K562 (cell line): ENCODE results near the gene SPEF1. TPM values are rescaled to one million over a fixed set of nuclear protein-coding genes. Genes with fewer than 3 reads are reported as not detected.

Source experiments
- ARID3B ChIP-seq: fragments of 250-450 bp; sonication (Bioruptor Pico); IDR thresholded peaks from 2 replicates; pipeline ENCODE4 v1.4.0; 2020; ENCODE audit warnings: borderline replicate concordance
- CBX3 ChIP-seq, 2 experiments: IDR thresholded peaks; 1 replicate in 1 of 2; 2 replicates in 1 of 2; pipeline ENCODE4 v1.6.1; 2012; ENCODE audit warnings: inconsistent platforms in 2 of 2, low read length in 2 of 2, borderline replicate concordance in 1 of 2, control low read depth in 1 of 2
- CBX8 ChIP-seq: fragments of 200-600 bp; sonication (generic); IDR thresholded peaks from 2 replicates; pipeline ENCODE4 v1.6.1; 2012; ENCODE audit warnings: borderline replicate concordance, mixed run types, low read depth, mild to moderate bottlenecking, moderate library complexity, mixed read lengths, low read length, control low read depth, inconsistent platforms; ENCODE audit not compliant: poor library complexity, severe bottlenecking; ENCODE audit errors: extremely low read depth
- DPF2 ChIP-seq: fragments of 450-650 bp; IDR thresholded peaks from 2 replicates; pipeline ENCODE4 v1.6.1; 2016
- GATAD2B ChIP-seq: fragments of 450-650 bp; IDR thresholded peaks from 2 replicates; pipeline ENCODE4 v1.6.1; 2017; ENCODE audit warnings: mild to moderate bottlenecking, borderline replicate concordance
- ILK ChIP-seq: fragments of 450-650 bp; IDR thresholded peaks from 2 replicates; pipeline ENCODE4 v1.6.1; 2016; ENCODE audit warnings: missing genetic modification characterization, low read depth, mild to moderate bottlenecking, missing compliant biosample characterization, moderate library complexity, borderline replicate concordance
- MXD1 ChIP-seq: fragments of 250-450 bp; sonication (Bioruptor Pico); IDR thresholded peaks from 2 replicates; pipeline ENCODE4 v1.8.0; 2021; ENCODE audit warnings: borderline replicate concordance, mild to moderate bottlenecking, moderate library complexity; ENCODE audit not compliant: poor library complexity, severe bottlenecking
- NR1H2 ChIP-seq: sonication (generic); formaldehyde crosslinking; IDR thresholded peaks from 2 replicates; pipeline ENCODE4 v1.4.0; 2020; ENCODE audit warnings: mild to moderate bottlenecking, missing genetic modification reagents
- OTX1 ChIP-seq: fragments of 450-650 bp; formaldehyde crosslinking; IDR thresholded peaks from 2 replicates; pipeline ENCODE4 v1.4.0; 2022; ENCODE audit warnings: mild to moderate bottlenecking
- ZFPM2 ChIP-seq: fragments of 250-450 bp; sonication (Bioruptor Pico); IDR thresholded peaks from 2 replicates; pipeline ENCODE4 v1.5.1; 2022; ENCODE audit warnings: mild to moderate bottlenecking
- ZHX1 ChIP-seq: fragments of 150-350 bp; conservative IDR thresholded peaks from 2 replicates; pipeline ENCODE4 v1.6.1; 2014; ENCODE audit warnings: low read length
- polyA plus RNA-seq, 8 experiments: library from polyadenylated mRNA; depleted of rRNA in 4 of 8; stranded (reverse) in 5 of 8; unstranded in 3 of 8; fragments of >200 nt; fragmentation: Nextera tagmentation in 2 of 8; fragmentation: Illumina TruSeq in 1 of 8; extraction: Ambion mirVana in 2 of 8; extraction: Trizol in 1 of 8; gene quantifications; 2 replicates each; pipeline versions ENCODE4 v1.2.1 to v1.2.3, GENCODE V29; 2011 to 2014; ENCODE audit warnings: inconsistent platforms in 1 of 8, missing spikeins in 1 of 8
- total RNA-seq, 7 experiments: library from RNA; depleted of rRNA in 6 of 7; stranded (reverse); fragments of >200 nt in 6 of 7; fragmentation: Illumina TruSeq in 2 of 7; extraction: Trizol in 2 of 7; gene quantifications; 2 replicates each; pipeline versions ENCODE4 v1.2.1 to v1.2.3, GENCODE V29; 2011 to 2021; ENCODE audit warnings: low replicate concordance in 1 of 7
- TF ChIP-seq, protein P1 (sequence below): fragments of 450-650 bp; IDR thresholded peaks from 2 replicates; pipeline ENCODE4 v1.6.1; 2016; ENCODE audit warnings: antibody characterized with exemption
- TF ChIP-seq, protein P2 (sequence below): fragments of 450-650 bp; formaldehyde crosslinking; IDR thresholded peaks from 2 replicates; pipeline ENCODE4 v1.4.0; 2022; ENCODE audit warnings: missing genetic modification characterization

Gene SPEF1
- total and polyA plus RNA-seq, 9 of the 15 experiments (the other 6 are each of a cell fraction or from before 2014, with no cell fraction given): not detected

GRCh38 chr20:3744806-3745685 is 36.2 kb downstream of the SPEF1 start (continued):
- TF ChIP-seq, protein P1, sequence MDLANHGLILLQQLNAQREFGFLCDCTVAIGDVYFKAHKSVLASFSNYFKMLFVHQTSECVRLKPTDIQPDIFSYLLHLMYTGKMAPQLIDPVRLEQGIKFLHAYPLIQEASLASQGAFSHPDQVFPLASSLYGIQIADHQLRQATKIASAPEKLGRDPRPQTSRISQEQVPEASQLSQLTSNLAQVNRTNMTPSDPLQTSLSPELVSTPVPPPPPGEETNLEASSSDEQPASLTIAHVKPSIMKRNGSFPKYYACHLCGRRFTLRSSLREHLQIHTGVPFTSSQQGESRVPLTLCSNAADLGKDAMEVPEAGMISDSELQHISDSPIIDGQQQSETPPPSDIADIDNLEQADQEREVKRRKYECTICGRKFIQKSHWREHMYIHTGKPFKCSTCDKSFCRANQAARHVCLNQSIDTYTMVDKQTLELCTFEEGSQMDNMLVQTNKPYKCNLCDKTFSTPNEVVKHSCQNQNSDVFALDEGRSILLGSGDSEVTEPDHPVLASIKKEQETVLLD: 0 out of 2 replicates have a peak, but pooled peaks have one; percentile 35
- no peak for TF ChIP-seq MXD1 (CRISPR knock-in tag)
- TF ChIP-seq CBX3 (IDR thresholded peaks at IDR 0.05; ENCODE audit: borderline replicate concordance in 1 of 2, low read length in 2 of 2): no peak
- TF ChIP-seq ZFPM2: no peak
- no peak for TF ChIP-seq ZHX1
- TF ChIP-seq CBX8: no peak
- TF ChIP-seq, protein P2, sequence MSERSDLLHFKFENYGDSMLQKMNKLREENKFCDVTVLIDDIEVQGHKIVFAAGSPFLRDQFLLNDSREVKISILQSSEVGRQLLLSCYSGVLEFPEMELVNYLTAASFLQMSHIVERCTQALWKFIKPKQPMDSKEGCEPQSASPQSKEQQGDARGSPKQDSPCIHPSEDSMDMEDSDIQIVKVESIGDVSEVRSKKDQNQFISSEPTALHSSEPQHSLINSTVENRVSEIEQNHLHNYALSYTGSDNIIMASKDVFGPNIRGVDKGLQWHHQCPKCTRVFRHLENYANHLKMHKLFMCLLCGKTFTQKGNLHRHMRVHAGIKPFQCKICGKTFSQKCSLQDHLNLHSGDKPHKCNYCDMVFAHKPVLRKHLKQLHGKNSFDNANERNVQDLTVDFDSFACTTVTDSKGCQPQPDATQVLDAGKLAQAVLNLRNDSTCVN (CRISPR knock-in tag): no peak
- no peak for TF ChIP-seq GATAD2B
- TF ChIP-seq DPF2: peak; percentile 61; the same call in 1 of the 2 replicates
- no peak for TF ChIP-seq ARID3B (CRISPR knock-in tag)
- no peak for TF ChIP-seq NR1H2 (CRISPR knock-in tag)
- TF ChIP-seq OTX1: no peak
- no peak for TF ChIP-seq ILK (tag)
